Mesodermal cell (in vitro differentiated cells): ENCODE data around the gene FANCI.

Experiments used
- H3K27ac ChIP-seq: 2 replicates; pipeline ENCODE4 v1.7.0; 2013; ENCODE audit warnings: mild to moderate bottlenecking, low read depth, low read length, moderate library complexity; ENCODE audit not compliant: severe bottlenecking
- H3K36me3 ChIP-seq: 2 replicates; pipeline ENCODE4 v1.7.1; 2013; ENCODE audit warnings: mild to moderate bottlenecking, low read length, moderate library complexity; ENCODE audit not compliant: control insufficient read depth, insufficient read depth
- H3K4me1 ChIP-seq: one replicate; pipeline ENCODE4 v1.7.1; 2013; ENCODE audit warnings: mild to moderate bottlenecking, low read length; ENCODE audit not compliant: insufficient read depth, control insufficient read depth, poor library complexity, severe bottlenecking
- H3K4me3 ChIP-seq: 2 replicates; pipeline ENCODE4 v1.7.0; 2013; ENCODE audit warnings: low read length, control low read depth, mild to moderate bottlenecking; ENCODE audit not compliant: insufficient read depth, poor library complexity, severe bottlenecking; ENCODE audit errors: extremely low read depth
- H3K9me3 ChIP-seq: 2 replicates; pipeline ENCODE4 v1.7.1; 2013; ENCODE audit warnings: mild to moderate bottlenecking, low read length, moderate library complexity; ENCODE audit not compliant: control insufficient read depth
- WGBS, 2 experiments: methylation state at CpG; one replicate each; pipeline ENCODE4 v1.1.5; 2013; ENCODE audit warnings: missing lambda C conversion rate in 2 of 2; ENCODE audit not compliant: insufficient coverage in 2 of 2; 5-methylcytosine and 5-hydroxymethylcytosine counted together

FANCI gene

DNA sequence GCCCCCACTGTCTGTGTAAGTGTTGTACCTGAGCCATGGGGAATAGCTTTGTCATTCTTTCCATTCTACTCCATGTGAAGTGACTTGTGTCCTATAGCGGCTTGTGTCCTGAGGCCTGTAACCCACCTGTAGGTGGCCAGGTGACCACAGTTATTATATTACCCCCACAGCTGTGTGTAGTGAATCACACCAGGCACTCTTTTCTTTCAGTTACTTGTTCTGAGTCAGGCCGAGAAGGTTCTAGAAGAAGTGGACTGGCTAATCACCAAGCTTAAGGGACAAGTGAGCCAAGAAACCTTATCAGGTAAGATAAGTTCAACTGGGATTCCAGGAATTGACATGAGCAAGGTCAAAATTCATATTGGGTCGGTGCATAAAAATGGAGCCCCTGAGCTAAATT is 61.6 kb downstream of the FANCI start:
- H3K27ac ChIP-seq = no peak overlapping the region
- H3K4me1 ChIP-seq = peaks cover 16% of the 10 kb centered on the region
- H3K9me3 ChIP-seq = no peaks in the 10 kb centered on the region
- H3K36me3 ChIP-seq = peaks cover 71% of the 10 kb centered on the region
- no peak overlapping the region for H3K4me3 ChIP-seq
- WGBS, 2 experiments = 91 to 92% methylated on average over 2 to 3 of the region's 3 CpGs

DNA sequence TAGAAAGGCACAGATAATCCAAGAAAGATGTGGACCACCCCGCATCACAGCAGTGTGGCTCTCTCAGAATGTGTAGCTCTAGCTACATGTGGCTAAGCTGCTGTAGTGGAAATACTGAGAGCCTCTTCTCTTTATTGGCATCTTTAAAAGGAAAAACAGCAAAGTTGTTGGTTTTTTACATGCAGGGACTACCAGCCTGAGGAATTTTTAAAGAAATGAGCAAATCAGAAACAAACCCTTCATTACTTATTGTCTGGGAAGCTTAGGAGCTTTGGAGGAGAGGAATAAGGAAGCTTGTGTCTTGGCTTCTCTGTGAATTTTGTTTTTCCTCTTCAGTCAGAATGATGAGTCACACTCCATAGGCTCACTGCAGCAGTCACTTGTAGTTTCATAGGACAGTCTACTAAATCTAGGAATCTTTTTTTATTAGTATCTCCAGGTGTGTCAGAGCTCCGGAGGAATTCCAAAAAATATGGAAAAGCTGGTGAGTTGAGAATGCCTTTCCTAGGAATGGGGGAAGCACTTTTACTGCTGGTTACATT is 63.3 kb downstream of the FANCI start:
- no peaks in the 10 kb centered on the region for H3K9me3 ChIP-seq
- peak overlapping the region; percentile 61 for H3K27ac ChIP-seq
- peaks cover 72% of the 10 kb centered on the region for H3K36me3 ChIP-seq
- H3K4me1 ChIP-seq = peaks cover 16% of the 10 kb centered on the region
- WGBS, 2 experiments = 100% methylated on average over 1 of the region's 2 CpGs; no CpG with 5 or more reads in 1 of the 2 experiments
- H3K4me3 ChIP-seq = no peak overlapping the region

- Histone ChIP-seq H3K36me3 (peaks cover 76% of the 10 kb centered on the region), H3K27ac (peak overlapping the region; percentile 61), H3K4me3 (no peak overlapping the region), H3K4me1 (peaks cover 16% of the 10 kb centered on the region), H3K9me3 (no peaks in the 10 kb centered on the region)
- WGBS, 2 experiments = 75% methylated on average over 1 of the region's 2 CpGs; no CpG with 5 or more reads in 1 of the 2 experiments
Measured at GRCh38 chr15:89307791-89308190, 64.0 kb downstream of the FANCI start.

DNA sequence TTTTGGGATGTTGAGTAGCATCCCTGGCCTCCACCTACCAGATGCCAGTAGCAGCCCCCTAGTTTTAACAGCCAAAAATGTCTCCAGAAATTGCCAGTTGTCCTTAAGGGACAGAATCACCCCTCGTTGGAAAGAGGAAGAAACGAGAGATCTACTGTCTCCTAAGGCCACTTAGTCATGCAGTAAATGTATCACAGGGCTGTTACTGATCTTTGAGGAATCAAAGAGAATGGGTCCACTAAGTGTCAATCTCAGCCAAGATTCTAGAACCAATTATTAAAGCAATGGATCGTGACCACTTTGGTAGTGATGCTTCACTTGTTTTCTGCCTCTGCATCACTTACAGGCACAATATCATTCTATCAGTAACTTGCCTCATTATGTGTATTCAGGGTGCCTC is 64.5 kb downstream of the FANCI start:
- Histone ChIP-seq H3K4me3 (no peak overlapping the region), H3K27ac (peak overlapping the region; percentile 2), H3K9me3 (no peaks in the 10 kb centered on the region), H3K36me3 (peaks cover 77% of the 10 kb centered on the region), H3K4me1 (peaks cover 16% of the 10 kb centered on the region)
- 83 to 92% methylated on average over 1 to 3 of the region's 3 CpGs for WGBS, 2 experiments

DNA sequence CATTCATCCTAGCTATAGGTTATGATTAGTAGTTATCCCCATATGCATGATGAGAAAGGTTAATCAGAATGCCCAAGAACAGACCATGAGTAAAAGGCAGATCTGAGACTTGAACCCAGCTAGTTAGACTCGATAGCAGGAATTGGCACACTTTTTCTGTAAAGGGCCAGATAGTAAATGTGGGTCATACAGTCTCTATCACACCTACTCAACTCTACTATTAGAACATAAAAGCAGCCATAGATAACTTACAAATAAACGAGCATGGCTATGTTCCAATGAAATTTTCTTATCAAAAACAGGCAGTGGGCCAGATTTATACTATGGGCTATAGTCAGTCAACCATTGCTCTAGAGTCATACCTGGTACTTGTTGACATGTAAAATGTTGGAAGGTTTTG is 66.2 kb downstream of the FANCI start:
- Histone ChIP-seq H3K27ac (no peak overlapping the region), H3K4me1 (peaks cover 16% of the 10 kb centered on the region), H3K36me3 (peaks cover 75% of the 10 kb centered on the region), H3K9me3 (no peaks in the 10 kb centered on the region), H3K4me3 (no peak overlapping the region)
- WGBS, 2 experiments = 78 to 94% methylated on average over 1 to 2 of the region's 2 CpGs

DNA sequence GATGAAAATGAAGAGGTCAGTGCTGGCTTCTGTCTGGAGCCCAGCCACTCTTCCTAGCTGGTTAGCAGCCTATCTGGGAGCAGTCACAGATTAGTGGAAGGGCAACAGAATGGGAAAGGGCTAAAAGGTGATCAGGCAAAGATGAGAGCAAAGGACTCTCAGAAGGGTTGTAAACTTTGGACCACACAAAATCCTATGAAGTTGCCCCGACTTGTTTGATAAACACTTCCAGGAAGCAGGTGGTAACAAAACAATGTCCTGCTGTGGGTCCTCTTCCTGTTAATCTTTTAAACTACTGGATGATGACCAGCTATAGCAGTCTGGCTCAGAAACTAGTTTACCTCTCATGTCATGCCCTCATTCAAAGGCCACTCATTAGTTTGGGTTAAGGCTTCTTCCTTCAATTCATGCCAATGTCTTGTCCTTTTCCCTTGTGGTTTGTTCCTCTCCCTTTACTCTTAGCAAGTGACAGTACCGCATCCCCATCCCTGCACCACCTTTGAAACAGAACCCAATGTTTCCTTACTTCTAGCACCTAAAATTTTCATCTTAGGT is 71.7 kb downstream of the FANCI start:
- Histone ChIP-seq H3K27ac (no peak overlapping the region), H3K9me3 (no peaks in the 10 kb centered on the region), H3K4me3 (no peak overlapping the region), H3K4me1 (no peaks in the 10 kb centered on the region), H3K36me3 (peaks cover 86% of the 10 kb centered on the region)
- WGBS, 2 experiments = 100% methylated on average over 1 to 2 of the region's 2 CpGs

DNA sequence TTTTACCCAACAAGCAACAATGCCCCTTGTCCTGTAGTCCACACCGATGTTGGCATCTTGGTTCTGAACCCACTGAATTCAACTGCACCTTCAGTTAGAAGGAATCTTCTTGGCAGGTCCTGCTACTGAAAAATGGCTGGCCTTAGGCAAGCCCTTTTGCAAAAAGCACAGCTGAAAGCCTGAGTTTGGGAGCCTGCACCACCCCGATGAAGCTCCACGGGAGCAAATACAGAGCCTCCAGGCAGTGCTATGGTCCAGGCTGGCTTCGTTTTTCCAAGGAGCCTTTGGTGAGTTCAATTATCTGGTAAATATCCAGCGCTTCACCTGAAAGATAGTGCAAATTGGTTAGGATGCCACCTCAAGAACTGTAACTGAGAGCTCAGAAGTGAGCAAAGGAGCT is 72.7 kb downstream of the FANCI start:
- 90 to 93% methylated on average over 5 of the region's 5 CpGs for WGBS, 2 experiments
- Histone ChIP-seq H3K4me1 (no peaks in the 10 kb centered on the region), H3K9me3 (no peaks in the 10 kb centered on the region), H3K36me3 (peaks cover 92% of the 10 kb centered on the region), H3K4me3 (no peak overlapping the region), H3K27ac (peak overlapping the region; percentile 26)

GRCh38 chr15:89317186-89317720 is 73.5 kb downstream of the FANCI start:
- WGBS, 2 experiments = 100% methylated on average over 4 of the region's 4 CpGs
- Histone ChIP-seq H3K4me1 (no peaks in the 10 kb centered on the region), H3K27ac (no peak overlapping the region), H3K4me3 (no peak overlapping the region), H3K36me3 (peaks cover 93% of the 10 kb centered on the region), H3K9me3 (no peaks in the 10 kb centered on the region)

DNA sequence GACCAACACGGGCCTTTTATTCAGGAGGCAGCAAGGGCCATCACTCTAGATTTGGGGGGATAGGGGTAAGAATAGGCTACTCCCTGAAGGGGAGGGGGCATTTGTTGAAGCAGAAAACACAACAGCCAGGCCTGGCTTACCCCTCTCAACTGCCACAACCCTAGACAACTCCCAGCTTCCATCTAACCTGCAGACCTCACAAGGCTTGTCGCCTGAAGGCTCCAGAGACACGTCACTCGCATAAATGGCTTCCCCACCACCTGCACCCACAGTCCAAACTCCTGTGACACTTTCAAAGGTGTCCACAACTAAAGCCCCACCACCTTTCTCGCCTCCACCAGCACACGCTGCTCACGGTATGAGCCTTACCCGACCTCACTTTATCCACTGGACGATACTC is 75.9 kb downstream of the FANCI start:
- WGBS, 2 experiments = 86 to 98% methylated on average over 8 of the region's 9 CpGs
- no peak overlapping the region for H3K27ac ChIP-seq
- no peak overlapping the region for H3K4me3 ChIP-seq
- H3K4me1 ChIP-seq = no peaks in the 10 kb centered on the region
- H3K9me3 ChIP-seq = no peaks in the 10 kb centered on the region
- H3K36me3 ChIP-seq = peaks cover 98% of the 10 kb centered on the region

GRCh38 chr15:89320200-89320599 is 76.4 kb downstream of the FANCI start:
- Histone ChIP-seq H3K27ac (no peak overlapping the region), H3K36me3 (peaks cover 98% of the 10 kb centered on the region), H3K4me1 (no peaks in the 10 kb centered on the region), H3K9me3 (no peaks in the 10 kb centered on the region), H3K4me3 (no peak overlapping the region)
- 95 to 100% methylated on average over 1 to 2 of the region's 2 CpGs for WGBS, 2 experiments
